Testis (tissue), 3 donors: ENCODE data around the gene PRUNE1. TPM values are rescaled to one million over a fixed set of nuclear protein-coding genes. Genes with fewer than 3 reads are reported as not detected.

ENCODE experiments used
- DNase-seq: peaks from one replicate; pipeline ENCODE4 v3.0.0-alpha.2; 2019
- H3K27ac ChIP-seq, 2 donors: fragments of 200-600 bp; sonication (generic); one replicate each; pipeline ENCODE4 v1.5.1; 2019
- H3K27me3 ChIP-seq: fragments of 200-600 bp; sonication (generic); one replicate; pipeline ENCODE4 v1.5.1; 2019
- H3K36me3 ChIP-seq: fragments of 200-600 bp; sonication (generic); one replicate; pipeline ENCODE4 v1.5.1; 2017; ENCODE audit warnings: low read depth; ENCODE audit errors: missing control alignments
- H3K4me1 ChIP-seq: fragments of 200-600 bp; sonication (generic); one replicate; pipeline ENCODE4 v1.5.1; 2019
- H3K4me3 ChIP-seq, 2 donors: fragments of 200-600 bp; sonication (generic); one replicate each; pipeline ENCODE4 v1.5.1; 2017 to 2019
- H3K9me3 ChIP-seq: fragments of 200-600 bp; sonication (generic); one replicate; pipeline ENCODE4 v1.5.1; 2017
- POLR2A ChIP-seq: fragments of 450-650 bp; IDR thresholded peaks from one replicate; pipeline ENCODE4 v1.6.1; 2017; ENCODE audit warnings: antibody characterized with exemption, mild to moderate bottlenecking, moderate library complexity
- WGBS, 2 donors: methylation state at CpG; one replicate each; pipeline ENCODE4 v1.1.5; 2018; 5-methylcytosine and 5-hydroxymethylcytosine counted together
- intact Hi-C: fragments of 100-400 bp; cut with DNase I; formaldehyde crosslinking; loops from one replicate; pipeline ENCODE4 v1.15.1; 2023; ENCODE audit warnings: low total_unique reads
- polyA plus RNA-seq: library from polyadenylated mRNA; stranded (reverse); fragments of 350-450 nt; fragmentation: Illumina TruSeq; extraction: RNeasy Lipid Tissue Mini Kit (QIAGEN cat#74804); gene quantifications from one replicate; pipeline ENCODE4 v1.2.3, GENCODE V29; 2014; ENCODE audit warnings: low read depth, low replicate concordance; ENCODE audit not compliant: insufficient read depth
- total RNA-seq, 2 donors: library from RNA; depleted of rRNA; stranded (reverse); fragments of >200 nt; gene quantifications; one replicate each; pipeline ENCODE4 v1.2.3, GENCODE V29; 2016
- TF ChIP-seq, protein P1 (sequence below), 3 experiments: fragments of 450-650 bp in 2 of 3; fragments of 200-600 bp in 1 of 3; sonication (generic) in 1 of 3; IDR thresholded peaks; one replicate each; pipeline ENCODE4 v1.5.1; 2016 to 2019; ENCODE audit warnings: antibody characterized with exemption in 3 of 3, mild to moderate bottlenecking in 2 of 3, moderate library complexity in 1 of 3

Gene PRUNE1
- total and polyA plus RNA-seq, 3 donors from 2014 or later, result 41.1 to 63.9 (median 45.5) TPM

DNA sequence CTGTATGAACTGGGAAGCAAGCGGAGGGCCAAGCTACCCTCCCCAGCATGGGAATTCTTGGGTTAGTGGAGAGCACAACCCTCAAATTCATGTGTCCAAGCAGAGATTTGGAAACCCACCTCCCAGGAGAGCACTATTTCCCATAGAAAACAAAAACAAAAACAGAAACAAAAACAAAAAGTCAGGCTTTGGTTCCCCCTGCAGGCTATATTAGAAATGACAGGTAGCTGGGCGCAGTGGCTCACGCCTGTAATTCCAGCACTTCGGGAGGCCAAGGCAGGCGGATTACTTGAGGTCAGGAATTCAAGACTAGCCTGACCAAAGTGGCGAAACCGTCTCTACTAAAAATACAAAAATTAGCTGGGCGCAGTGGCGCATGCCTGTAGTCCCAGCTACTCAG is 12.4 kb upstream of the PRUNE1 start:
- intact Hi-C loops, result no loop called here
- peak; percentile 65 for DNase-seq
- no peaks in the 10 kb centered on the region for H3K27me3 ChIP-seq
- no peaks in the 10 kb centered on the region for H3K4me1 ChIP-seq
- no peaks in the 10 kb centered on the region for H3K9me3 ChIP-seq
- H3K27ac ChIP-seq, result peak overlapping the region; percentile 12 to 80
- TF ChIP-seq, protein P1, sequence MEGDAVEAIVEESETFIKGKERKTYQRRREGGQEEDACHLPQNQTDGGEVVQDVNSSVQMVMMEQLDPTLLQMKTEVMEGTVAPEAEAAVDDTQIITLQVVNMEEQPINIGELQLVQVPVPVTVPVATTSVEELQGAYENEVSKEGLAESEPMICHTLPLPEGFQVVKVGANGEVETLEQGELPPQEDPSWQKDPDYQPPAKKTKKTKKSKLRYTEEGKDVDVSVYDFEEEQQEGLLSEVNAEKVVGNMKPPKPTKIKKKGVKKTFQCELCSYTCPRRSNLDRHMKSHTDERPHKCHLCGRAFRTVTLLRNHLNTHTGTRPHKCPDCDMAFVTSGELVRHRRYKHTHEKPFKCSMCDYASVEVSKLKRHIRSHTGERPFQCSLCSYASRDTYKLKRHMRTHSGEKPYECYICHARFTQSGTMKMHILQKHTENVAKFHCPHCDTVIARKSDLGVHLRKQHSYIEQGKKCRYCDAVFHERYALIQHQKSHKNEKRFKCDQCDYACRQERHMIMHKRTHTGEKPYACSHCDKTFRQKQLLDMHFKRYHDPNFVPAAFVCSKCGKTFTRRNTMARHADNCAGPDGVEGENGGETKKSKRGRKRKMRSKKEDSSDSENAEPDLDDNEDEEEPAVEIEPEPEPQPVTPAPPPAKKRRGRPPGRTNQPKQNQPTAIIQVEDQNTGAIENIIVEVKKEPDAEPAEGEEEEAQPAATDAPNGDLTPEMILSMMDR (IDR thresholded peaks at IDR 0.05), result peak; percentile 78 to 90 (median 90)
- TF ChIP-seq POLR2A, result no peak
- H3K4me3 ChIP-seq, result no peak overlapping the region
- WGBS, 2 donors, result 35 to 44% methylated on average over 9 of the region's 9 CpGs
- H3K36me3 ChIP-seq, result no peaks in the 10 kb centered on the region

DNA sequence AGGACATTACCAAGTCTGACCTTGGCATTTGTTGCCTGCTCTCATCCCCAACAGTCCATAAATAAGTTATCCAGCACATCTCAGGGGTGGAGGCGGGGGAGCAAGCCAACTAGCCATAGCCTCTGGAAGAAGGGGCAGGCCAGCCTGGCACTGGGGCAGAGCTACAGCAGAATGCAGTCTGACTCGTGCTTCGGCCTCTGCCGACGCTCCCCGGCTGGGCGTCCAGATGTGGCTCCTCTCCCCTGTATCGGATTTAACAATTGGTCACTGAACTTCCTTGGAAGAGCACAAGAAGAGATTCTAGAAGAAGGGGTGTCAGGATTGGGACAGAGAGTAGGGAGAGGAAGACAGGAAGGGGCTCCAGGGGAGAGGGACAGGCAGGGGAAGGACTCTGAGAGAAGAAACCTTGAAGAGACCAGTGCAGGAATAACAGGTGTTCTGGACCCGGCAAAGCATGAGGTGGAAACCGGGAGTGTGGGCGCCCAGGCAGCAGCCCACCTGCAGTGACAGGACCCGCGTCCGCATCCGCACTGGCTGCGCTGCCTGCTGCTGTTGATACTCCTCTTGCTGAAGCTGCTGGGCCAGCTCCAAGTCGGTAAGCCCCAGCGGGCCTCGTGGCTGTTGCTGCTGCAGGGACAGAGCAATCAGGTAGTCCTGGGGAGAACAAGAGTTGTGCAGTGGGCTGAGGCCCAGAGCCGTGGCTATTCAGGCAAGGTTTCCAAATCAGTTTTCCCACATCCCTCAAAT is 10.9 kb upstream of the PRUNE1 start:
- intact Hi-C loops, result no loop called here
- Histone ChIP-seq H3K4me3 (no peak overlapping the region), H3K4me1 (no peaks in the 10 kb centered on the region), H3K27ac (no peak overlapping the region), H3K27me3 (no peaks in the 10 kb centered on the region), H3K36me3 (no peaks in the 10 kb centered on the region), H3K9me3 (no peaks in the 10 kb centered on the region)
- no peak for DNase-seq
- TF ChIP-seq, protein P1 (IDR thresholded peaks at IDR 0.05), result no peak
- no peak for TF ChIP-seq POLR2A
- WGBS, 2 donors, result 86% methylated on average over 15 to 20 of the region's 20 CpGs

DNA sequence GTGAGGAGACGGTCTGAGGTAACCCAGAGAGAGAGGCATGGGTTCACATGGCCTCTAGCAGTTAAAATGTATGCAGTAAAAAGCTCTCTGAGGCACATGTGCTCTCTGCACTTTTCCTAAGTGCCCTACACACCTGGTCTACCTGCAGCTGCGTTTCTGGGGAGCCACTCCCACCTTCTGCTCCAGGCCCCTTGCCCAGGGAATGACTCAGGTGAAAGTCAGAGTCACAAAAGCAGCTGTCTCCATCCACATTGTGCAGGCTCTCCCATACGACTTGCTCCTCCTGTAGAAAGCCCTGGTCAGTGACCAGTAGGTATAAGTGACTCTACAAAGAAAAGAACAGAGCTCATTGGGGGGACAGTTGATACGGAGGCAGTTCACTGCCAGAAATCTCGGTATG is 10.3 kb upstream of the PRUNE1 start:
- DNase-seq, result no peak
- Histone ChIP-seq H3K27ac (no peak overlapping the region), H3K4me3 (no peak overlapping the region), H3K27me3 (no peaks in the 10 kb centered on the region), H3K4me1 (peaks cover 5% of the 10 kb centered on the region), H3K9me3 (no peaks in the 10 kb centered on the region), H3K36me3 (no peaks in the 10 kb centered on the region)
- TF ChIP-seq POLR2A, result no peak
- TF ChIP-seq, protein P1 (IDR thresholded peaks at IDR 0.05), result no peak
- intact Hi-C loops, result no loop called here
- WGBS, 2 donors, result 65 to 78% methylated on average over 3 to 5 of the region's 5 CpGs

DNA sequence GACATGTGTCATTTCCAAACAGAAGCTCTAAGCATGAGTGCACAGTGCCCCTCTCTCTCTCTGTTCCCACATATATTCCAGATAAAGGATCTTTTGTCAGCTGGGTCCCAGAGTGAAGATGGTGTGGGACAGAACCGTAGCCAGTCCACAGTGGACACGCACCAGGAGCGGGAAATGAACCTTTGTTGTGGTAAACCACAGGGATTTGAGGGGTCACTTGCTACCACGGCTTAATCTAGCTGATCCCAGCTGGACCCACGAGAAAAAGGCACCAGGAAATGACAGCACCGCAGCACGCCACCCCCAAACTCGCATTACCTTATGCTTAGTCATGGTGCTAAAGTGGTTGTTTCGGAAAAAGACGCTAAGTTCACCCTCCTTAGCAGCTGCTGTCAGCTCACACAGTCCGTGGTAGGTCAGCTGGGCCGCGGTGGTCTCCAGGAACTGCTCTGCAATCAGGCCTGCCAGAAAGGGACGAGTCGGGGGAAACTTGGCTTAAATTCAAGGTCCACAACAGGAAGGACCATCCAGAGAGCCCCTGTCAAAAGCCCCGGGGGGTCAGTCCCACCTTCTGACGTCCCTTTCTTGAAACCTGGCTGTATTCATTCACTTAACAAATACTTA is 9.1 kb upstream of the PRUNE1 start:
- Histone ChIP-seq H3K36me3 (no peaks in the 10 kb centered on the region), H3K27ac (no peak overlapping the region), H3K4me3 (no peak overlapping the region), H3K4me1 (peaks cover 17% of the 10 kb centered on the region), H3K27me3 (no peaks in the 10 kb centered on the region), H3K9me3 (no peaks in the 10 kb centered on the region)
- TF ChIP-seq, protein P1 (IDR thresholded peaks at IDR 0.05), result no peak
- no peak for TF ChIP-seq POLR2A
- 73 to 80% methylated on average over 17 of the region's 17 CpGs for WGBS, 2 donors
- DNase-seq, result no peak
- intact Hi-C loops, result no loop called here
